Embryonic facial prominence (tissue), 1 donor: ENCODE results near the gene CPEB4.

Experiments
- DNase-seq: peaks from one replicate; pipeline ENCODE4 v3.0.0-alpha.2; 2016; ENCODE audit errors: extremely low spot score

The CPEB4 gene

GRCh38 chr5:173972925-173973615, 84.9 kb downstream of the CPEB4 start:
- peak; percentile 85 for DNase-seq

GRCh38 chr5:173973616-173973969, 85.4 kb downstream of the CPEB4 start:
- DNase-seq: no peak

- DNase-seq: no peak
Observed at GRCh38 chr5:173974688-173975239, 86.6 kb downstream of the CPEB4 start.

- DNase-seq: no peak
Observed at GRCh38 chr5:173981185-173981761, 93.1 kb downstream of the CPEB4 start.

GRCh38 chr5:173984218-173984617, 96.1 kb downstream of the CPEB4 start:
- no peak for DNase-seq

- DNase-seq: no peak
Observed at GRCh38 chr5:173988554-173989431, 100.6 kb downstream of the CPEB4 start, which contains the start of gene C5orf47. Gene C5orf47 (plus strand): TSS chr5:173989170. CDS start chr5:173989264, 94 bp downstream.

- no peak for DNase-seq
Observed at GRCh38 chr5:173989432-173990082, 101.4 kb downstream of the CPEB4 start.

- DNase-seq: no peak
Observed at GRCh38 chr5:173997331-173997730, 109.2 kb downstream of the CPEB4 start.

- DNase-seq: no peak
Observed at GRCh38 chr5:173998531-173998930, 110.4 kb downstream of the CPEB4 start.

- DNase-seq: no peak
Observed at GRCh38 chr5:174000076-174000475, 111.9 kb downstream of the CPEB4 start.

GRCh38 chr5:174003795-174004194, 115.6 kb downstream of the CPEB4 start:
- no peak for DNase-seq

GRCh38 chr5:174008922-174009321, 120.8 kb downstream of the CPEB4 start:
- no peak for DNase-seq

GRCh38 chr5:174010365-174010764, 122.2 kb downstream of the CPEB4 start:
- DNase-seq: no peak

- no peak for DNase-seq
Observed at GRCh38 chr5:174011441-174011840, 123.3 kb downstream of the CPEB4 start.
